Fibroblast of the aortic adventitia (primary cell): ENCODE data around the gene PGBD4. TPM values are rescaled to one million over a fixed set of nuclear protein-coding genes. Genes with fewer than 3 reads are reported as not detected.

Source experiments
- DNase-seq: peaks from one replicate; pipeline ENCODE4 v3.0.0-alpha.2; 2010; ENCODE audit warnings: low read depth
- H3K4me3 ChIP-seq: 2 replicates; pipeline ENCODE4 v1.5.1; 2011; ENCODE audit warnings: low read depth, mild to moderate bottlenecking, control low read depth, low read length, moderate library complexity
- CTCF ChIP-seq: IDR thresholded peaks from 2 replicates; pipeline ENCODE4 v1.5.1; 2011; ENCODE audit warnings: mild to moderate bottlenecking, low read length, control low read depth, inconsistent platforms; ENCODE audit not compliant: insufficient read depth
- total RNA-seq: library from RNA; depleted of rRNA; stranded (reverse); fragments of >200 nt; gene quantifications from 2 replicates; pipeline ENCODE4 v1.2.3, GENCODE V29; 2012; ENCODE audit warnings: low replicate concordance

PGBD4 gene
- total RNA-seq, 1 donor: 2.2 TPM

GRCh38 chr15:34084086-34084485, 17.8 kb upstream of the PGBD4 start:
- no peak for TF ChIP-seq CTCF
- H3K4me3 ChIP-seq: no peak overlapping the region
- DNase-seq: peak; percentile 59

GRCh38 chr15:34085746-34086145, 16.1 kb upstream of the PGBD4 start:
- TF ChIP-seq CTCF: no peak
- no peak overlapping the region for H3K4me3 ChIP-seq
- DNase-seq: no peak

- no peak for DNase-seq
- no peak overlapping the region for H3K4me3 ChIP-seq
- TF ChIP-seq CTCF: no peak
Measured at GRCh38 chr15:34099914-34100313, 2.0 kb upstream of the PGBD4 start.

GRCh38 chr15:34102175-34102925, 467 bp downstream of the PGBD4 start:
- no peak for TF ChIP-seq CTCF
- no peak for DNase-seq
- H3K4me3 ChIP-seq: peak overlapping the region; percentile 100

GRCh38 chr15:34106423-34106822, 4.5 kb downstream of the PGBD4 start:
- TF ChIP-seq CTCF: no peak
- no peak overlapping the region for H3K4me3 ChIP-seq
- DNase-seq: no peak

- TF ChIP-seq CTCF: no peak
- DNase-seq: no peak
- no peak overlapping the region for H3K4me3 ChIP-seq
Measured at GRCh38 chr15:34107315-34107714, 5.4 kb downstream of the PGBD4 start.
